Measurements from ENCODE around the gene PRDX6. TPM values are rescaled to one million over a fixed set of nuclear protein-coding genes. Genes with fewer than 3 reads are reported as not detected.

Gene PRDX6
- total and polyA plus RNA-seq, 4 donors = 170 to 347 (median 246) TPM

- no peaks in the 10 kb centered on the region for H3K9me3 ChIP-seq (ENCODE audit: control insufficient read depth in 4 of 4, insufficient read depth in 3 of 4, low read length in 3 of 4)
- H3K4me3 ChIP-seq = no peak overlapping the region
- ATAC-seq (ENCODE audit: insufficient read depth, low FRiP score) (no peak), DNase-seq (peak in 2 of 3 donors; percentile 11 to 24)
- H3K9ac ChIP-seq (ENCODE audit: insufficient read depth in 1 of 2, low read length in 2 of 2) = no peak overlapping the region
- H3K4me1 ChIP-seq (ENCODE audit: control insufficient read depth in 5 of 5, insufficient read depth in 5 of 5, low read length in 5 of 5) = no peaks in the 10 kb centered on the region
- H3K27ac ChIP-seq (ENCODE audit: low read depth in 1 of 2, low read length in 1 of 2) = no peak overlapping the region
- WGBS, 2 donors = 40 to 69% methylated on average over 1 of the region's 1 CpG
- no peaks in the 10 kb centered on the region for H3K36me3 ChIP-seq (ENCODE audit: control insufficient read depth in 4 of 4, insufficient read depth in 4 of 4, low read length in 4 of 4)
- TF ChIP-seq CTCF (IDR thresholded peaks at IDR 0.05; ENCODE audit: control extremely low read depth, extremely low read depth) = no peak
- no peaks in the 10 kb centered on the region for H3K27me3 ChIP-seq (ENCODE audit: control insufficient read depth in 3 of 3, insufficient read depth in 3 of 3, low read length in 2 of 3)
Observed at GRCh38 chr1:173525926-173526325, 48.8 kb downstream of the PRDX6 start.

GRCh38 chr1:173527151-173527826, 50.2 kb downstream of the PRDX6 start:
- ATAC-seq (ENCODE audit: insufficient read depth, low FRiP score) (no peak), DNase-seq (peak in 2 of 3 donors; percentile 14 to 18)
- H3K4me1 ChIP-seq (ENCODE audit: control insufficient read depth in 5 of 5, insufficient read depth in 5 of 5, low read length in 5 of 5) = no peaks in the 10 kb centered on the region
- 42 to 59% methylated on average over 3 of the region's 3 CpGs for WGBS, 2 donors
- H3K9me3 ChIP-seq (ENCODE audit: control insufficient read depth in 4 of 4, insufficient read depth in 3 of 4, low read length in 3 of 4) = peaks cover 0 to 2% (median 0%) of the 10 kb centered on the region in 4 donors
- no peak overlapping the region for H3K4me3 ChIP-seq
- H3K27ac ChIP-seq (ENCODE audit: low read depth in 1 of 2, low read length in 1 of 2) = no peak overlapping the region
- H3K36me3 ChIP-seq (ENCODE audit: control insufficient read depth in 4 of 4, insufficient read depth in 4 of 4, low read length in 4 of 4) = no peaks in the 10 kb centered on the region
- H3K9ac ChIP-seq (ENCODE audit: insufficient read depth in 1 of 2, low read length in 2 of 2) = no peak overlapping the region
- TF ChIP-seq CTCF (IDR thresholded peaks at IDR 0.05; ENCODE audit: control extremely low read depth, extremely low read depth) = no peak
- no peaks in the 10 kb centered on the region for H3K27me3 ChIP-seq (ENCODE audit: control insufficient read depth in 3 of 3, insufficient read depth in 3 of 3, low read length in 2 of 3)

GRCh38 chr1:173529106-173529505, 52.0 kb downstream of the PRDX6 start:
- Histone ChIP-seq H3K4me3 (no peak overlapping the region), H3K27me3 (ENCODE audit: control insufficient read depth in 3 of 3, insufficient read depth in 3 of 3, low read length in 2 of 3) (no peaks in the 10 kb centered on the region), H3K9ac (ENCODE audit: insufficient read depth in 1 of 2, low read length in 2 of 2) (no peak overlapping the region), H3K36me3 (ENCODE audit: control insufficient read depth in 4 of 4, insufficient read depth in 4 of 4, low read length in 4 of 4) (no peaks in the 10 kb centered on the region), H3K4me1 (ENCODE audit: control insufficient read depth in 5 of 5, insufficient read depth in 5 of 5, low read length in 5 of 5) (no peaks in the 10 kb centered on the region), H3K27ac (ENCODE audit: low read depth in 1 of 2, low read length in 1 of 2) (no peak overlapping the region), H3K9me3 (ENCODE audit: control insufficient read depth in 4 of 4, insufficient read depth in 3 of 4, low read length in 3 of 4) (peaks cover 0 to 2% (median 0%) of the 10 kb centered on the region in 4 donors)
- DNase-seq = no peak
- ATAC-seq (ENCODE audit: insufficient read depth, low FRiP score) = no peak
- no peak for TF ChIP-seq CTCF (IDR thresholded peaks at IDR 0.05; ENCODE audit: control extremely low read depth, extremely low read depth)
- 58 to 82% methylated on average over 4 of the region's 4 CpGs for WGBS, 2 donors
